HG02973 (cell line): ENCODE data around the gene FOXP2.
"Not testable (repeated sequence)": the region's sequence is repeated elsewhere in the genome, so short reads cannot be mapped to it uniquely, and the experiment has no call there.

ENCODE experiments used
- ATAC-seq: cut with Tn5 transposase; IDR thresholded peaks from one replicate; pipeline ENCODE4 v1.9.1; 2021; ENCODE audit warnings: moderate library complexity; ENCODE audit not compliant: unreplicated experiment

FOXP2 gene

GRCh38 chr7:114574384-114574783 is 159.8 kb downstream of the FOXP2 start:
- no peak for ATAC-seq

DNA sequence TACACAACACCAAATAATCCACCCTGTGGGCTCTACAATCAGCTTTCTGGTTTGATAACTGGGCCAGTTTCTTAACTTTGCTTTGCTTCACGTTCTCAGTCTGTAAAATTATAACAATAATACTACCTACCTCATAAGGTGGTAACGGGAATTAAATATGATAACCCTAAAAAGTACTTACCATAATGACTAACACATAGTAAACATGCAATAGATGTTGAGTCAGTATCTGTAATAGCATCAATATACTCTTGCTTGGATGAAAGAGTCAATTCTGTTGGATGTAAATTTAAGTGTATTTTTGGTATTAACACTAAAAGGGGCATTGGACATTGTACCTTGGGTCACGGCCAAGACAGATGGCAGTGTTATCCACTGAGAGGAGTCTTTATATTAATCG is 160.5 kb downstream of the FOXP2 start:
- no peak for ATAC-seq

DNA sequence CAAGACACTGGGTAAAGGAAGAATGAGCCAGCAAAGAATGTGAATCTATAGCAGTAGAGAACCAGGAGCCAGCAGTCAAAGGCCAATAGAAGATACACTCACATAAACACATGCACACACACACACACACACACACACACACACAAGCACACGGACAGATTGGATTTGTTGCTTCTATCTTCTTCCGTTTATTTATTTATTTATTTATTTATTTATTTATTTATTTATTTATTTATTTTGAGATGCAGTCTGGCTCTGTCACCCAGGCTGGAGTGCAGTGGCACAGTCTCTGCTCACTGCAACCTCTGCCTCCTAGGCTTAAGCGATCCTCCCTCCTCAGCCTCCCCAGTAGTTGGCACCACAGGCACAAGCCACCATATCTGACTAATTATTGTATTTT is 166.3 kb downstream of the FOXP2 start:
- not testable (repeated sequence) for ATAC-seq

DNA sequence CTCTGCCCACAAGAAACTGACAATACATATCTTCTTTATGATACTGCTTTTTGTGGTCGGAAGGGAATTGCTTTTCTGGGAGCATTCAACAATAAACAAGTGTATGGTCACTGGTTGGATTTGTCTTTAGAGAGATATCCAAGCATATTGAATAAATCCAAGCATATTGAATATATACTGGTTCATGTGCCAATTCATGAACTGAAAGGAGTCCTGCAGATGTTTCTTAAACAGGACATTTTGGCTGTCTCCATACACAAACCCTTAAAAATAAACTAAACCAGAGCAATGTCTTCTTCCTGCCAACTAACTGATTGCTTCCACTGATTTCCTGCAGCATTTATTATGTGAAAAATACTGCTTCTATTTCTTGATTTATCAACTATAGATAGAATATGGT is 173.9 kb downstream of the FOXP2 start:
- ATAC-seq = no peak

DNA sequence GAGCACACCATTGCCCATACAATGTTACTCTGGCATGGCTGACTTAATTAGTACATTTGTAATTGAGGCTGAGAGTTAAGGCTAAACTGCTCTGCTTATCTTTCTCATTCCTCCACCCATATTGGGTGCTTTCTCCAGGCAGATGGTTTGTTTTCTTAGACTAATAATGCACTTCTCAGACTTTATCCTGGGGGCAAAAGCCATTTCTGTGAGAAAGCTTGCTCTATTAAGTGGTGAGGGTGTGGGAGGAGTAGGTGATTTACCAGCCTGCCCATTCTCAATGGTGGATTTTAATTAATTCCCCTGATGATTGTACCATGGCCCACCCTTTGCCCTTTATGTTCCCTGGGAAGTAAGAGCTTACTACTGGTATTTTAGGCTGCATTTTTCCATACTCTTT is 174.8 kb downstream of the FOXP2 start:
- ATAC-seq = no peak

DNA sequence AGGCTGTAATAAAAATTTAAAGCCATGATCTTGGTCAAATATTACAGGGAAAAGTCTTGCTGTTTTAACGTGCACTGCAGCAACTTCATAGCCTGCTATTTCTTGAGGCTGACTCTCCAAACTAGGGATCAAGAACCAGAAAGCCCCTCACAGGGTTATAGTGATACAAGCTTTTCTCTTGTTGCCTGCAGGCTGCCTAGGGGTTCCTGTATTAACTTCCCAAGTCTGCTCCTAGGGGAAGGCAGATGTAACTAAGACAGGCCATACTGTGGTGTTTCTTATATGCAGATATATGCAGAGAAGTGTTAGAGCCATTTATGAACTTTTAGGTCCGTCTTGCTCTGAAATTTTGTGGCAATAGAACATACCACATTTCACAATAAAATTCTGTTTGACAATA is 175.7 kb downstream of the FOXP2 start:
- no peak for ATAC-seq

GRCh38 chr7:114598946-114599345 is 184.3 kb downstream of the FOXP2 start:
- ATAC-seq = no peak

DNA sequence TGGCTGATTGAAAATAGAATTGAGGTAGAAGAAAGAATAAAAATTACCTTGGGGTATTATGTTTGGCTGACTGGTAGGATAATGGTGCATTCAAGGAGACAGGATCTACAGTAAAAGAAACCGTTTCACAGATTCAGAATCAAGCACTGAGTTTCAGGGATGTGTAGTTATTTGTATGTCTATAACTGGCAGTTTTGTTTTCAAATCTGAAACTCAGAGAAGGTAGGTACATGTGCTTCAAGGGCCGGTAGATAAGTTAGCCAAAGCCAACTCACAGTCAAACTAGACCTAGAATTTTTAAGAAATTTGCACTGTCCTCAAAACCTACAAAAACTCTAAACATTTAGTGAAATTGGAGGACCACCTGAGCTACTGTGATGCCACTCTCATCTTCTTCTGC is 191.5 kb downstream of the FOXP2 start:
- ATAC-seq = no peak

GRCh38 chr7:114608822-114609221 is 194.2 kb downstream of the FOXP2 start:
- not testable (repeated sequence) for ATAC-seq

DNA sequence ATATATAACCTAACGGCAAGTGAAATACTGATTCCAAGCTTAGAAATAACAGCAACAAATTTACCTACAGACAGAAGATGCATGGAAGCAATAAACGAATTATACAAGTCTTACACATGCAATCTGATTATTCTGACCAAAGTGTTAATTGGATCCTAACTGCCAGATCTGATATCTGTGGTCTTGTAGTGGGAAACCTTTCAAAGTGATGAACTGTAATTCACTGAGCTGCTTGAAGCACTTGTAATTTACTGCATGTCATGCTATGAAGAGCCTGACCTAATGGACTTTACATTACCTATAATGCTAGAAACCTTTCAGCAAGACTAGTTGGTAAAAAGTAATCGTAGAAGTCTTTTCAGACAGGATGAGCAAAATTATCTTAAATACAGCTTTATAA is 205.6 kb downstream of the FOXP2 start:
- ATAC-seq = no peak

DNA sequence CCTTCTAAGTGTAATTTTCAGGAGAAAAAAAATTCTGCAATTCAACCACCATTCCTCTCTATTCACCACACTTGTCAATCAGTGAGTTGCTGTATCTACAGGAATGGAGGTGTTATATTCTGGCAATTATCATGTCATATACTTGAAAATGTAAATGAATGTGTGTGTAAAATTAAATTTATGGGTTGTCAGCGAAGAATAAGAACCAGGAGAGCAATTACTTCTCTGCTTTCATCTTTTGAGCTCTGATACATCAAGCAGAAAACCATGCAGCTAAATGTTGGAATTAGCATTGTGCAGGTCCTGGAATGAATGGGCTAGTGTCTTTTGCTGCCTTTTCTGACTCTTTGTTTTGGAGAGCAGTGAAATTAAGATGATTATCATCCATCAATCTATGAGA is 207.6 kb downstream of the FOXP2 start:
- no peak for ATAC-seq

GRCh38 chr7:114623146-114623545 is 208.5 kb downstream of the FOXP2 start:
- ATAC-seq = no peak

- ATAC-seq = no peak
These were observed 212.6 kb downstream of the FOXP2 start for GRCh38 chr7:114627231-114627630.

DNA sequence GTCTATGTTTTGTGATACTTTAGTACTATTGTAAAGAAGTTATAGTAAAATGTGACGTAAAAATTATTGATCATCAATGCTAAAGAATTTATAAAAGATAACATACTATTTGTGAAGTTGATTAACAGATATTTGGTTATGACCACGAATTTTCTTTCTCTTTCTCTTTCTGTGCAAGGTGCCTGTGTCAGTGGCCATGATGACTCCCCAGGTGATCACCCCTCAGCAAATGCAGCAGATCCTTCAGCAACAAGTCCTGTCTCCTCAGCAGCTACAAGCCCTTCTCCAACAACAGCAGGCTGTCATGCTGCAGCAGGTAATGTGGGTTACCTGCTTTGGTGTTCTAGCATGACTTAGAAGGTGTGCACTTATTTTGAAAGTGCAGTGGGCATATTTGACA is 213.7 kb downstream of the FOXP2 start:
- ATAC-seq = no peak

GRCh38 chr7:114629762-114630161 is 215.1 kb downstream of the FOXP2 start:
- no peak for ATAC-seq

DNA sequence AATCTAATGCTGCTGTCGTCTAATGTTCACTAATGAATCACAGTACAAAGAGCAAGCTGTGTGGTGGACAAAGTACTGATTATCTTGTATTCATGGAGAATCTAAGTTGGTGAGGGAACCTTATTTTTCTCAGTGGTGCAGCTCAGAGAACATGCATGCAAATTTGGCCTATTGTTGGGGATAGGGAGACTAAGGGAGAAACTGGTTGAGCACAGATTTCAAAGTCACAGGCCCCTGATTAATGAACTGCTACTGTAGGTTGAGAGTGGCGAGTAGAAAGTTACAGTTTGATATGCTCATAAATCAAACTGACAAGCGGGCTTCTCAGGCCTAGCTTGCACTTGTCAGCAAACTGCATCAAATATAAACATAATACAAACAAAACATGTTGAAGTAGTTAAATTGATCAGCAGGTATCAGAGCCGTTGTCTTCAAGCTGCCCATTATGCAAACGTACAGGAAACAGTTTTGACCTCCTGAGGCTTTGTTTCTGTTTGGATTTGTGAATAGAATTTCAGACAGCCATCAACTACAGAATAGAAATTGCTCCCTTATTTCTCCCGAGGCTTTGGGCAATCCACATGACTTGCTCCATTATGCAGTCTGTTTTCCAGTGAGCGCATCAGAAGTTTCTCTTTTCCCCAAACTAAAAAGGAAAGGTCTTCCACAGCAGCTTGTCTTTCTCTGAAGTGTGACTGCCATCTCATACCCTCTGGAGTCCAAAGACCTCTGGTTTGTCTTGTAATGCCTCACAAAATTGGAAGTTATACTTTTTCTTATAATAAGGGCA is 215.8 kb downstream of the FOXP2 start:
- no peak for ATAC-seq

GRCh38 chr7:114631249-114631822 is 216.7 kb downstream of the FOXP2 start:
- ATAC-seq = no peak

- no peak for ATAC-seq
These were observed 224.8 kb downstream of the FOXP2 start for GRCh38 chr7:114639451-114639850.

DNA sequence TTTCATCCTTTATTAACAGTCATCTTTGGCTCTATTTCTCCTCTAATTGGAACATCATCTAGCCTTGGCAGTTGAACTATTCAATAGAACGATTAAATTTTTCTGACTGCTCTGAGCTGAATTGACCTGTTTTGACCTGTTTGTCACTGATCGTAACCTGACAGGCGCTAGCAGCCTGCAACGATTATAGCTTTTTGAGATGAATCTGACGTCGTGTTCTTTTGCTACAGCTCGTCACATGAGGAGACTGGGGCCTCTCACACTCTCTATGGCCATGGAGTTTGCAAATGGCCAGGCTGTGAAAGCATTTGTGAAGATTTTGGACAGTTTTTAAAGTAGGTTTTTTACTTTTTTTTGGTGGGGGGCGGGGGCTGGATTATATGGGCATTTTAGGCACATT is 229.8 kb downstream of the FOXP2 start:
- ATAC-seq = no peak

DNA sequence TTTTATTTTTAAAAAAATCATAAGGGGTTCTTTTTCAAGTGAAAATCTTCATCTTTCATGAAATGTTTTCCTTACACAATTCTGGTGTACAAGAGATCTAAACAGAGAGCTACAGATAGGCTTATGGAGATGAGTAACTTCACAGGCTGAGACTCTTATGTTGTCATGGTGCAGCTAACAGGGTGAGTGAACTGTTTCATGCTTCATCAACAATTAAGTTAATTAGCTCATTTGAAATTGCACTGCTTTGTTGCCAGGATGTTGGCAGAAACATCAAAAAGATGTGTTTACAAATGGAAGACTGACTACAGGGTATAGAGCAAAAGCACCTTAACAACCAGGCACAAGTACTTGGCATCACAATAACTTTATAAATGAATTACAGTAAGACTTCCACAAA is 230.8 kb downstream of the FOXP2 start:
- ATAC-seq = no peak

GRCh38 chr7:114647518-114647917 is 232.9 kb downstream of the FOXP2 start:
- ATAC-seq = no peak

DNA sequence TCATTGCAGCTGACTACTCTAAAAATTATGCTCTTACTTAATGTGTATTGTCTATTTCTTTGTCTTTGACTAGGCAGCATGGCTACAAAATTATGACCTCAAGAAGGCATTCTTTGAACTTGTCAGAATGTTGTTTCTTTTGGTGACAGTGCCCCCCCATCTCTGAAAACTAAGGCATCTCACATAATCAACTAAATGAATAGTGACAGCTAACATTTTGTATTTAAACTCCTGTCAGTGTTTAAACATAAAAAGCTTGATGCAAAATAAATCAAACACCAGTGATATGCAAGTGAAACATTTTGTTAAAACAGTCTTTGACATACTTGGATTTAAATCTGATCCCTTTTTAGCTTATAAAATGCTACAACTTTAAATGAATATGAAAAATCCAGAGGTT is 233.5 kb downstream of the FOXP2 start:
- ATAC-seq = no peak

- no peak for ATAC-seq
These were observed 234.1 kb downstream of the FOXP2 start for GRCh38 chr7:114648680-114649079.
